Fibroblast of lung (primary cell): Measurements from ENCODE around the gene COLGALT1. TPM values are rescaled to one million over a fixed set of nuclear protein-coding genes. Genes with fewer than 3 reads are reported as not detected.

Source experiments
- DNase-seq, 2 donors: peaks; one replicate each; pipeline versions ENCODE4 v3.0.0 to v3.0.0-alpha.2; 2010; ENCODE audit warnings: low read depth in 2 of 2
- H2AFZ ChIP-seq: 2 replicates; pipeline ENCODE4 v1.5.1; 2012; ENCODE audit warnings: low read length, control low read depth, inconsistent platforms
- H3K27ac ChIP-seq: 2 replicates; pipeline ENCODE4 v1.5.1; 2011; ENCODE audit warnings: low read length, control low read depth; ENCODE audit not compliant: insufficient read depth
- H3K27me3 ChIP-seq: 2 replicates; pipeline ENCODE4 v1.5.1; 2011; ENCODE audit warnings: mild to moderate bottlenecking, low read length; ENCODE audit not compliant: control insufficient read depth, insufficient read depth
- H3K36me3 ChIP-seq: 2 replicates; pipeline ENCODE4 v1.5.1; 2011; ENCODE audit warnings: low read length; ENCODE audit not compliant: control insufficient read depth, insufficient read depth
- H3K4me1 ChIP-seq: 2 replicates; pipeline ENCODE4 v1.5.1; 2011; ENCODE audit warnings: low read length; ENCODE audit not compliant: control insufficient read depth, insufficient read depth; ENCODE audit errors: extremely low read depth
- H3K4me2 ChIP-seq: 2 replicates; pipeline ENCODE4 v1.5.1; 2011; ENCODE audit warnings: low read length, control low read depth; ENCODE audit not compliant: insufficient read depth; ENCODE audit errors: extremely low read depth
- H3K4me3 ChIP-seq, 4 experiments: fragments of 200-600 bp in 1 of 4; sonication (generic) in 1 of 4; replicated peaks in 1 of 4; 2 replicates each; pipeline ENCODE4 v1.5.1; 2011 to 2016; ENCODE audit warnings: low read length in 4 of 4, low read depth in 3 of 4, mild to moderate bottlenecking in 3 of 4, control low read depth in 2 of 4, inconsistent platforms in 1 of 4, mixed read lengths in 1 of 4; ENCODE audit not compliant: insufficient read depth in 1 of 4; ENCODE audit errors: control extremely low read depth in 1 of 4
- H3K79me2 ChIP-seq: 2 replicates; pipeline ENCODE4 v1.5.1; 2012; ENCODE audit warnings: mild to moderate bottlenecking, low read length, inconsistent platforms; ENCODE audit not compliant: control insufficient read depth, insufficient read depth
- H3K9ac ChIP-seq: 2 replicates; pipeline ENCODE4 v1.5.1; 2011; ENCODE audit warnings: mild to moderate bottlenecking, low read length, control low read depth; ENCODE audit not compliant: insufficient read depth
- H3K9me3 ChIP-seq: 2 replicates; pipeline ENCODE4 v1.5.1; 2012; ENCODE audit warnings: low read depth, low read length; ENCODE audit not compliant: control insufficient read depth, insufficient read depth
- H4K20me1 ChIP-seq: 2 replicates; pipeline ENCODE4 v1.5.1; 2011; ENCODE audit warnings: low read length; ENCODE audit not compliant: control insufficient read depth, insufficient read depth; ENCODE audit errors: extremely low read depth
- EZH2 ChIP-seq: IDR thresholded peaks from 2 replicates; pipeline ENCODE4 v1.5.1; 2012; ENCODE audit warnings: low read length, control low read depth, mild to moderate bottlenecking; ENCODE audit errors: missing control alignments
- polyA plus RNA-seq, 2 donors: library from polyadenylated mRNA; depleted of rRNA in 1 of 2; stranded (reverse) in 1 of 2; unstranded in 1 of 2; fragments of >200 nt; gene quantifications; 2 replicates each; pipeline ENCODE4 v1.2.1, GENCODE V29; 2011 to 2012; ENCODE audit warnings: missing spikeins in 1 of 2
- total RNA-seq: library from RNA; depleted of rRNA; stranded (reverse); fragments of >200 nt; gene quantifications from 2 replicates; pipeline ENCODE4 v1.2.1, GENCODE V29; 2014
- TF ChIP-seq, protein P1 (sequence below), 2 donors: IDR thresholded peaks in 1 of 2; conservative IDR thresholded peaks in 1 of 2; 1 replicate in 1 of 2; 2 replicates in 1 of 2; pipeline ENCODE4 v1.5.1; 2011 to 2012; ENCODE audit warnings: low read length in 2 of 2, control low read depth in 1 of 2, inconsistent platforms in 1 of 2, low read depth in 1 of 2, mild to moderate bottlenecking in 1 of 2

Gene COLGALT1
- total and polyA plus RNA-seq, 2 donors (not counting 1 experiment from before 2014, with no cell fraction given), result 96.9 to 103 TPM

DNA sequence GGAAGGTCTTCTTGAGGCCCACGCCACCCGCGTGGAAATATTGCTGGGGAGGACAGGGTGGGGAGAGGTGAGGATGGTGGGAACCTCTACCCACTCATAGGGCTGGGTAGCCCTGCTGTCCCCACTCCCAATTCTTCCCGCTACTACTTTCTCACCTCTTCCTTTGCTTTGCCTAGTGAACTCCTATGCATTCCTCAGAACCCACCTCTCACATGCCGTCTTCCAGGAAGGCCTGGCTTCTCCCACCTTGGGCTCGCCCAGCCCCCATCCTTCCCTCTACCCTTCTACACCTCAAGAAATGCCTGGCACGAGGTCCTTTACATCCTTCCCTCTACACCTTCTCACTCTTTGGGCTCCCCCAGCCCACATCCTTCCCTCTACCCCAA is 62.4 kb downstream of the COLGALT1 start:
- no peaks in the 10 kb centered on the region for H3K36me3 ChIP-seq
- H3K9ac ChIP-seq, result no peak overlapping the region
- TF ChIP-seq, protein P1, sequence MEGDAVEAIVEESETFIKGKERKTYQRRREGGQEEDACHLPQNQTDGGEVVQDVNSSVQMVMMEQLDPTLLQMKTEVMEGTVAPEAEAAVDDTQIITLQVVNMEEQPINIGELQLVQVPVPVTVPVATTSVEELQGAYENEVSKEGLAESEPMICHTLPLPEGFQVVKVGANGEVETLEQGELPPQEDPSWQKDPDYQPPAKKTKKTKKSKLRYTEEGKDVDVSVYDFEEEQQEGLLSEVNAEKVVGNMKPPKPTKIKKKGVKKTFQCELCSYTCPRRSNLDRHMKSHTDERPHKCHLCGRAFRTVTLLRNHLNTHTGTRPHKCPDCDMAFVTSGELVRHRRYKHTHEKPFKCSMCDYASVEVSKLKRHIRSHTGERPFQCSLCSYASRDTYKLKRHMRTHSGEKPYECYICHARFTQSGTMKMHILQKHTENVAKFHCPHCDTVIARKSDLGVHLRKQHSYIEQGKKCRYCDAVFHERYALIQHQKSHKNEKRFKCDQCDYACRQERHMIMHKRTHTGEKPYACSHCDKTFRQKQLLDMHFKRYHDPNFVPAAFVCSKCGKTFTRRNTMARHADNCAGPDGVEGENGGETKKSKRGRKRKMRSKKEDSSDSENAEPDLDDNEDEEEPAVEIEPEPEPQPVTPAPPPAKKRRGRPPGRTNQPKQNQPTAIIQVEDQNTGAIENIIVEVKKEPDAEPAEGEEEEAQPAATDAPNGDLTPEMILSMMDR (conservative IDR thresholded peaks at IDR 0.05 in 1 of 2, IDR thresholded peaks at IDR 0.05 in 1 of 2; ENCODE audit: low read depth in 1 of 2, low read length in 2 of 2), result no peak
- no peak for TF ChIP-seq EZH2
- H3K27ac ChIP-seq, result no peak overlapping the region
- H3K27me3 ChIP-seq, result no peaks in the 10 kb centered on the region
- H3K4me1 ChIP-seq, result no peaks in the 10 kb centered on the region
- no peak overlapping the region for H3K4me3 ChIP-seq
- no peaks in the 10 kb centered on the region for H4K20me1 ChIP-seq
- no peaks in the 10 kb centered on the region for H3K9me3 ChIP-seq
- no peak overlapping the region for H2AFZ ChIP-seq
- no peak overlapping the region for H3K4me2 ChIP-seq
- no peaks in the 10 kb centered on the region for H3K79me2 ChIP-seq
- no peak for DNase-seq

DNA sequence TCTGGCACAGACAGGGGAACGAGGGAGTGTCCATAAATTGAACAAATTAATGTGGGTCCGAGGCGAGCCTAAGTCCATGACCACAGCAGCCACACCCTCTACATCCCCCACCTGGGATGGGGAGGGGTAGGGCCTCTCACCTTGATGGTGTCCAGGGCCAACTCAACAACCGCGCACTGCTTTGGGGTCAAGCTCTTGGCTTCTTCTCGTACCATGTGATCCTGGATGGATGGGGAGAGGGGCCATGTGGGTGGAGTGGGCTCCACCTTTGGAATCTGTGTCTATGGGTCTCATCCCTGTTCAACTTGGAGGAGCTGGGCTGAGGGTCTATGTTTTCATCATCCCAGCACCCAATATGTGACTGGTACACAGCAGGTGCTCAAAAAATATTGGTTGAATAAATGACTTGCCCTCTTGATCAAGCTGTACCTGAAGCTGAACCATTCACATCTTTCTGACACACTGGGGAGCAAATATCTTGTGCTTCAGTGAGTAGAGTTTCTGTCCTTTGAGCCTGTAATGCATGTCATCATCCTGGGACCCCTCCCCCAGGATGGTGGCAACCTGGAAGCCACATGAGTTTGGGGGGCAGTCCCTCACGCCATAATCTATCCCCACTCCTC is 62.9 kb downstream of the COLGALT1 start:
- H3K9ac ChIP-seq, result no peak overlapping the region
- no peaks in the 10 kb centered on the region for H3K27me3 ChIP-seq
- H3K4me1 ChIP-seq, result no peaks in the 10 kb centered on the region
- H3K9me3 ChIP-seq, result no peaks in the 10 kb centered on the region
- DNase-seq, result no peak
- no peaks in the 10 kb centered on the region for H3K36me3 ChIP-seq
- no peak overlapping the region for H3K27ac ChIP-seq
- no peak overlapping the region for H3K4me2 ChIP-seq
- TF ChIP-seq, protein P1 (conservative IDR thresholded peaks at IDR 0.05 in 1 of 2, IDR thresholded peaks at IDR 0.05 in 1 of 2; ENCODE audit: low read depth in 1 of 2, low read length in 2 of 2), result no peak
- no peak for TF ChIP-seq EZH2
- no peaks in the 10 kb centered on the region for H3K79me2 ChIP-seq
- H3K4me3 ChIP-seq, result no peak overlapping the region
- no peaks in the 10 kb centered on the region for H4K20me1 ChIP-seq
- no peak overlapping the region for H2AFZ ChIP-seq

DNA sequence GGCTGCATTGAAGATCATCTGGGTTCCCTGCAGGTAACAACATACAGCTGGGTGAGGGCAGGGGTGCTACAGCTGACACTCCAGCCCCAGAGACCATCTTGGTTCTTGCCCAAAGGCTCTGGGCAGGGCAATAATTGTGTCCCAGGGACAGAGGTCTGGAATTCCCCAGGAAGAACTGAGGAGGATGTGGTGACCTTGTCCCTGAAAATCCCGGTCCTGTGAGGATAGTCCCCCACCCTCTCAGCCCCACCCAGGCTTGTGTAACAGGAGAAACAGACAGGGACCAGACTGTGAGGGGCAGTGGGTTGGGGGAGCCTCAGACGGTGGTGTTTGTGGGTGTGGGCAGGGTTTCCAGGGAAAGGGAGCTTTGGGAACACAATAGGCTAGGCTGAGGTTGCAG is 63.5 kb downstream of the COLGALT1 start:
- TF ChIP-seq, protein P1 (conservative IDR thresholded peaks at IDR 0.05 in 1 of 2, IDR thresholded peaks at IDR 0.05 in 1 of 2; ENCODE audit: low read depth in 1 of 2, low read length in 2 of 2), result no peak
- Histone ChIP-seq H3K4me1 (no peaks in the 10 kb centered on the region), H3K27ac (no peak overlapping the region), H3K27me3 (no peaks in the 10 kb centered on the region), H3K4me2 (no peak overlapping the region), H4K20me1 (no peaks in the 10 kb centered on the region), H3K9me3 (no peaks in the 10 kb centered on the region), H3K36me3 (no peaks in the 10 kb centered on the region), H2AFZ (no peak overlapping the region), H3K79me2 (no peaks in the 10 kb centered on the region), H3K4me3 (no peak overlapping the region), H3K9ac (no peak overlapping the region)
- DNase-seq, result no peak
